Rectal smooth muscle tissue (tissue), 1 donor: ENCODE data around the gene B4GALNT3.

Experiments used
- H3K27ac ChIP-seq: one replicate; pipeline ENCODE4 v1.7.0; 2013; ENCODE audit warnings: low read depth, low read length, inconsistent platforms
- H3K27me3 ChIP-seq: one replicate; pipeline ENCODE4 v1.7.0; 2013; ENCODE audit warnings: low read length; ENCODE audit not compliant: control insufficient read depth, insufficient read depth
- H3K36me3 ChIP-seq: one replicate; pipeline ENCODE4 v1.7.0; 2013; ENCODE audit warnings: low read length; ENCODE audit not compliant: control insufficient read depth, insufficient read depth
- H3K4me1 ChIP-seq: one replicate; pipeline ENCODE4 v1.7.0; 2013; ENCODE audit warnings: low read length; ENCODE audit not compliant: control insufficient read depth, insufficient read depth
- H3K4me3 ChIP-seq: one replicate; pipeline ENCODE4 v1.7.0; 2013; ENCODE audit warnings: low read length
- H3K9ac ChIP-seq: one replicate; pipeline ENCODE4 v1.7.0; 2013; ENCODE audit warnings: low read length

The B4GALNT3 gene

GRCh38 chr12:522692-523378 lies 63.1 kb downstream of the B4GALNT3 start:
- no peaks in the 10 kb centered on the region for H3K27me3 ChIP-seq
- H3K4me3 ChIP-seq = no peak overlapping the region
- no peak overlapping the region for H3K27ac ChIP-seq
- H3K36me3 ChIP-seq = no peaks in the 10 kb centered on the region
- H3K4me1 ChIP-seq = no peaks in the 10 kb centered on the region
- H3K9ac ChIP-seq = no peak overlapping the region

DNA sequence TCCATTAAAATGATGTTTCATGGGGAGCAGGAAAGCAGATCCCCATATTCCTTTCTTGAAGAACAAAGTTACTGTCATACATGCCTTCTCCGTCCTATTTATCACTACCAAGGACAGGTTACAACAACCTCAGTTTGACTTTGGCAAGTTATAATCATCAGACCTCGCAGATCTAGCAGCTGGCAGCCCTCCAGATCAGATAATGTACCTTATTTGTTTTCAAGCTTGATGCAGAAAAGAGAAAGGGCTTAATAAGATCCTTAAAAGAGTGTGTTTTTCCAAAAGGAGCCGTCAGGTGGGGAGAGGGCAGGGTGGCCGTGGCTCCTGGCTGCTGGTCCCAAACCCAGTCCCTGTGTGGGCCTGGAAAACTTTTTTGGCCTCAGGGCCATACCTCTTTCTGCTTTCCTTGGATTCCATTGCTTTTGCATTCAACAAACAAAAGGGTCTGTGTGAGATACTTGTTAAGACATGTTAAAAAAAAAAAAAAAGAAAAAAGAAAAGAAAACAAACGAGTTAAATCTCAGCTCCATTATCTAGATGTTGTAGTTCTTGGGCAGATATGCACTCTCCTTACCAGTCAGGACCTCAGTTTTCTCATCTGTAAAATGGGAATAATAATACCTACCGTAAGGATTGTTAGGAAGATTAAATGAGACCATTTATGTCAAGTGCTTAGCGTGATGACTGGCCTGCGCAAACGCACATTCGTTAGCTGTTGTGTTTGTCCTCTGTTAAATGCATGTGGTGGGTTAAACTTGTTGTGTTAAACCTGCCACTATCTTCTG lies 64.6 kb downstream of the B4GALNT3 start:
- H3K4me3 ChIP-seq = no peak overlapping the region
- no peak overlapping the region for H3K9ac ChIP-seq
- H3K27ac ChIP-seq = no peak overlapping the region

GRCh38 chr12:526089-526488 lies 66.3 kb downstream of the B4GALNT3 start:
- H3K36me3 ChIP-seq = no peaks in the 10 kb centered on the region
- no peaks in the 10 kb centered on the region for H3K27me3 ChIP-seq
- no peak overlapping the region for H3K9ac ChIP-seq
- no peaks in the 10 kb centered on the region for H3K4me1 ChIP-seq
- no peak overlapping the region for H3K4me3 ChIP-seq
- H3K27ac ChIP-seq = no peak overlapping the region

More for the DNA sequence above, 64.6 kb downstream of the B4GALNT3 start:
- Histone ChIP-seq H3K4me1 (no peaks in the 10 kb centered on the region), H3K36me3 (no peaks in the 10 kb centered on the region), H3K27me3 (no peaks in the 10 kb centered on the region)

DNA sequence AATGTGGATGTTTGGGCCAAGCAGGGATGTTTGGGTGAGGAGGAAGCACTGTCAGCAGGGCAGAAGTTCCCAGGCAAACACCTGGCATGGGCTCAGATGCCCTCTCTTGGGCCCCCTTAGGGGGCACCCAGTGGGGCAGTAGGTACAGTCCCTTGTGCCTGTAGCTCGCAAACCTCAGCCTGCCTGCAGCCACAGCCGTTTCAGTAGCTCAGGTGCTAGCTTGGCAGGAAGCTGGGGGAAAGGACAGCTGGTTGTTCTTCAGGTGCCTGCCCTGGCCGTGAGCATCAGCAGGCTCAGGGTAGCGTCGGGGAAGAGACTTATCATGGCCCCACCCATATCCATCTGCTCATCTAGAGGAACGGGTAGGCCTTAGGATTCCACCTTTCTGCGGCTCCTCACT lies 67.5 kb downstream of the B4GALNT3 start:
- H3K27me3 ChIP-seq = no peaks in the 10 kb centered on the region

DNA sequence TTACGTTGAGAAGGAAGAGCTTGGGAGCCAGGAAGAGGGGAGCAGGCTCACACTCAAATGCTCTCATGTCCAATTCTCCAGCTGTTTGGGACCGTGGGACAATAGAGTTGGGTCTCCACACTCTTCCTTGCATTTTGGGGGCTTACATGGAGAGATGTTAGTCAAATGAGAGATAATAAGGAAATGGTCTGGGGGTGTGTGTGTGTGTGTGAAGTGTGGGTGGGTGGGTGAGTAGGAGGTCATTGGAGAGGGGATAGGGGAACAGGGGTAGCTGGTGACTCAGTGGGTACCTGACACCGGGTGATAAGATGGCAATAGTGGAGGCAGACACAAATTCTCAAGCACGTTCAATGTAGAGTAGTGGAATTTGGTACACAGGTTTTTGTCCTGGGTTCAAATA lies 68.0 kb downstream of the B4GALNT3 start:
- Histone ChIP-seq H3K36me3 (no peaks in the 10 kb centered on the region), H3K4me1 (no peaks in the 10 kb centered on the region), H3K9ac (no peak overlapping the region), H3K27ac (no peak overlapping the region), H3K27me3 (no peaks in the 10 kb centered on the region), H3K4me3 (no peak overlapping the region)

More for the DNA sequence above, 67.5 kb downstream of the B4GALNT3 start:
- H3K36me3 ChIP-seq = no peaks in the 10 kb centered on the region
- no peak overlapping the region for H3K9ac ChIP-seq
- H3K4me3 ChIP-seq = no peak overlapping the region
- no peak overlapping the region for H3K27ac ChIP-seq
- H3K4me1 ChIP-seq = no peaks in the 10 kb centered on the region

DNA sequence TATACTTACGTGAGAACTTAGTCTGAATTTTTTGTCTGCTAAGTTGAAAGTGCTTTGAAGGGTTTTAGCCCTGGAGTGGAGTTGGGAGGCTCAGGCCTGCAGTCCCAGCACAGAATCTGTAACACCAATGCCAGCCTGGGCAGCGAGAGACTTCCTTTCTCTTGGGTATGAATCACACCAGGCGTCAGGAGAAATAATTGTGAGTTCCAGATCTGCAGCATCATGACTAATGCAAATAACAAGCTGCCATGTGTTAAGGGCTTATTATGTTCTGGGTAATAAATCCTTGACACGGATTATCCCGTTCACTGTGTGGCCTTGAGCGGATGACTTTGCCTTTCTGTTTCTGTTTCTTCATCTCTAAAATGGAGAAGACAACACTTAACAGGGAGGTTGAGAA lies 70.6 kb downstream of the B4GALNT3 start:
- Histone ChIP-seq H3K4me3 (no peak overlapping the region), H3K36me3 (no peaks in the 10 kb centered on the region), H3K4me1 (no peaks in the 10 kb centered on the region), H3K9ac (no peak overlapping the region), H3K27ac (no peak overlapping the region), H3K27me3 (no peaks in the 10 kb centered on the region)

GRCh38 chr12:530821-531220 lies 71.1 kb downstream of the B4GALNT3 start:
- no peak overlapping the region for H3K9ac ChIP-seq
- no peaks in the 10 kb centered on the region for H3K36me3 ChIP-seq
- no peaks in the 10 kb centered on the region for H3K27me3 ChIP-seq
- no peak overlapping the region for H3K27ac ChIP-seq
- no peaks in the 10 kb centered on the region for H3K4me1 ChIP-seq
- no peak overlapping the region for H3K4me3 ChIP-seq

- H3K4me1 ChIP-seq = no peaks in the 10 kb centered on the region
- H3K27me3 ChIP-seq = no peaks in the 10 kb centered on the region
- H3K27ac ChIP-seq = no peak overlapping the region
- H3K36me3 ChIP-seq = no peaks in the 10 kb centered on the region
- no peak overlapping the region for H3K9ac ChIP-seq
- no peak overlapping the region for H3K4me3 ChIP-seq
Observed at GRCh38 chr12:531951-532585, 72.3 kb downstream of the B4GALNT3 start.

DNA sequence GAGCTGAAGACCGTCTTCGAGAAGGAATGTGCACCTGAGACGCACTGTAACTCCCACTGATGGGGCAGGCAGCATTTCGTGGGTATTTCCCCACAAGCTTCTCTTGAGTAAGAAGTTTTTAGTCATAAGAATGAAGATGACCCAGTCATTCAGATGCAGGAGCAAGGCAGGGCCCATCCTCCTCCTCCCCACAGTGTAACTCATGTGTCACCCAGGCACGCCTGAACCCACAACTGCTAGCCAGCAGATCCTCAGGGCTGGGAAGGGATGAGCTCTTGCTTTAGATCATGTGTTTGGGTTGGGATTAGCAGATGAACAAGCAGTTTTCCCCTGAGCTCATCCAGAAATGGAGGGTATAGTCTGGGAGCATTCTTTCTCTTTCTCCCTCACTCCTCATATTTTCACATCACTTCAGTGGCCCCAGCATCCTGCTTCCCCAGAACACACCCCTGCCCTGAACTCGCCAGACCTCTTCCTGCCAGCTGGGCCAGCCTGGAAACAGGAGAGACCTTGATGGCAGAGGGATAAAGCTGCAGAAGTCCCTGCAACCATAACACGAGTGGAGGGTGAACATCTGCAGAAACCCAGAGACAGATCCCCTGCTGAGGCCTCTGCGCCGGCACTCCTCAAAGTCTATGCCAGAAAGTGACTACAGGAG lies 73.3 kb downstream of the B4GALNT3 start:
- H3K9ac ChIP-seq = no peak overlapping the region
- H3K36me3 ChIP-seq = no peaks in the 10 kb centered on the region
- H3K4me3 ChIP-seq = no peak overlapping the region
- H3K27ac ChIP-seq = no peak overlapping the region
- no peaks in the 10 kb centered on the region for H3K4me1 ChIP-seq
- H3K27me3 ChIP-seq = no peaks in the 10 kb centered on the region

DNA sequence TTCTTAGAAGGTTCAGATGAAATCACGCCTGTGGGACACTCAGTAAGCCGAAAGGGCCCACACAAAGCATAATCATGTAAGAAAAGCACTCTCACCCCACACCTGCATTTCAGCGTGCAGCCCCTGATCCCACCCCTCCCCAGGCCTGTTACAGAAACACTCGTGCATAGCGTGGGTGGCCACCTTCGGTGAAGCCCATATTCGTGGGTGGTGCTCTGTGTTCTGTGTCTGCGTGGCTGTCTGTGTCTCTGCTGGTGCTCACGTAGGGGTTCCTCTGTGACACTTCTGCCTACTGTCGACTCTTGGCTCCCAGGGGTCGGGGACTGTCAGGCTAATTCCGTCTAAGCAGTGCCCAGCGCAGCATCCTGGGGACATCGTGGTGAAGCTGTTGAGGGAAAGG lies 74.0 kb downstream of the B4GALNT3 start:
- no peaks in the 10 kb centered on the region for H3K4me1 ChIP-seq

GRCh38 chr12:534216-534615 lies 74.5 kb downstream of the B4GALNT3 start:
- Histone ChIP-seq H3K4me1 (no peaks in the 10 kb centered on the region), H3K4me3 (no peak overlapping the region), H3K9ac (no peak overlapping the region), H3K27ac (no peak overlapping the region), H3K36me3 (no peaks in the 10 kb centered on the region), H3K27me3 (no peaks in the 10 kb centered on the region)

More for the DNA sequence above, 74.0 kb downstream of the B4GALNT3 start:
- Histone ChIP-seq H3K4me3 (no peak overlapping the region), H3K36me3 (no peaks in the 10 kb centered on the region), H3K9ac (no peak overlapping the region), H3K27ac (no peak overlapping the region), H3K27me3 (no peaks in the 10 kb centered on the region)

- Histone ChIP-seq H3K4me1 (no peaks in the 10 kb centered on the region), H3K4me3 (no peak overlapping the region), H3K9ac (no peak overlapping the region), H3K27me3 (no peaks in the 10 kb centered on the region), H3K36me3 (no peaks in the 10 kb centered on the region), H3K27ac (no peak overlapping the region)
Observed at GRCh38 chr12:535396-535795, 75.7 kb downstream of the B4GALNT3 start.
